Erythroblast (primary cell): Measurements from ENCODE around the gene FKBP8.
A peak's percentile ranks its signal among the peaks of the same experiment; 100 is the strongest.

Experiments
- DNase-seq, 2 experiments: peaks; one replicate each; lab custom pipeline; 2025; lab: John Stamatoyannopoulos, UW
- GATA1 ChIP-seq: IDR thresholded peaks from 2 replicates; pipeline ENCODE4 v1.6.1; 2011; ENCODE audit warnings: low read depth, mild to moderate bottlenecking, control low read depth, low read length, moderate library complexity
- POLR2A ChIP-seq: IDR thresholded peaks from 2 replicates; pipeline ENCODE4 v1.6.1; 2011; ENCODE audit warnings: mild to moderate bottlenecking, low read length

FKBP8 gene

GRCh38 chr19:18496167-18496979, 47.0 kb downstream of the FKBP8 start:
- TF ChIP-seq GATA1 (no peak), POLR2A (no peak)
- peak in 1 of 2 experiments; percentile 74 for DNase-seq

GRCh38 chr19:18495204-18495911, 48.0 kb downstream of the FKBP8 start:
- no peak for DNase-seq
- no peak for TF ChIP-seq GATA1
- no peak for TF ChIP-seq POLR2A

- TF ChIP-seq GATA1 (no peak), POLR2A (no peak)
- no peak for DNase-seq
These were observed 49.1 kb downstream of the FKBP8 start for GRCh38 chr19:18494267-18494607.

GRCh38 chr19:18493440-18494266, 49.7 kb downstream of the FKBP8 start:
- TF ChIP-seq GATA1 = no peak
- no peak for TF ChIP-seq POLR2A
- DNase-seq = no peak

- DNase-seq = no peak
- no peak for TF ChIP-seq POLR2A
These were observed 51.1 kb downstream of the FKBP8 start for GRCh38 chr19:18491995-18492953.

- DNase-seq = no peak
- no peak for TF ChIP-seq GATA1
- no peak for TF ChIP-seq POLR2A
These were observed 52.6 kb downstream of the FKBP8 start for GRCh38 chr19:18490728-18491127.

- no peak for DNase-seq
- TF ChIP-seq GATA1 = no peak
- no peak for TF ChIP-seq POLR2A
These were observed 53.7 kb downstream of the FKBP8 start for GRCh38 chr19:18489627-18490184.

GRCh38 chr19:18488838-18489626, 54.3 kb downstream of the FKBP8 start:
- TF ChIP-seq POLR2A = no peak
- TF ChIP-seq GATA1 = no peak
- peak in 1 of 2 experiments; percentile 32 for DNase-seq

GRCh38 chr19:18488403-18488723, 55.0 kb downstream of the FKBP8 start:
- TF ChIP-seq GATA1 (no peak), POLR2A (no peak)
- no peak for DNase-seq

- no peak for DNase-seq
- TF ChIP-seq GATA1 (no peak), POLR2A (no peak)
These were observed 55.6 kb downstream of the FKBP8 start for GRCh38 chr19:18487576-18488402.

GRCh38 chr19:18486746-18487145, 56.6 kb downstream of the FKBP8 start:
- no peak for DNase-seq
- TF ChIP-seq POLR2A (no peak), GATA1 (no peak)

GRCh38 chr19:18484992-18485391, 58.4 kb downstream of the FKBP8 start:
- DNase-seq = peak in 1 of 2 experiments; percentile 36
- TF ChIP-seq GATA1 (no peak), POLR2A (no peak)
